CD4-positive, alpha-beta T cell treated with Interleukin-17A for 1 hour (primary cell): ENCODE measurements around the gene KIAA0319L.
A peak's percentile ranks its signal among the peaks of the same experiment; 100 is the strongest.

Experiments
- DNase-seq: peaks from one replicate; pipeline ENCODE4 v3.0.0-alpha.2; 2020

KIAA0319L gene

GRCh38 chr1:35561972-35562680 lies 4.9 kb upstream of the KIAA0319L start:
- DNase-seq, result no peak

GRCh38 chr1:35561297-35561971 lies 4.2 kb upstream of the KIAA0319L start:
- no peak for DNase-seq

- DNase-seq, result no peak
Measured at GRCh38 chr1:35560256-35561225, 3.3 kb upstream of the KIAA0319L start.

GRCh38 chr1:35559317-35559944 lies 2.2 kb upstream of the KIAA0319L start:
- peak; percentile 44 for DNase-seq

GRCh38 chr1:35558374-35559316 lies 1.4 kb upstream of the KIAA0319L start:
- DNase-seq, result peak; percentile 36

GRCh38 chr1:35557611-35558373 lies 589 bp upstream of the KIAA0319L start, which contains the start of gene NCDN:
Gene NCDN, plus strand, starts transcription at chr1:35557799. Its CDS starts 392 bp downstream, at chr1:35558191.
- peak; percentile 96 for DNase-seq

- no peak for DNase-seq
Measured at GRCh38 chr1:35556484-35557117, 602 bp downstream of the KIAA0319L start.

- DNase-seq, result no peak
Measured at GRCh38 chr1:35555601-35556477, 1.4 kb downstream of the KIAA0319L start.

- no peak for DNase-seq
Measured at GRCh38 chr1:35555212-35555584, 2.0 kb downstream of the KIAA0319L start.

GRCh38 chr1:35554266-35555211 lies 2.7 kb downstream of the KIAA0319L start:
- DNase-seq, result no peak

- DNase-seq, result no peak
Measured at GRCh38 chr1:35553851-35554250, 3.4 kb downstream of the KIAA0319L start.

GRCh38 chr1:35546614-35547013 lies 10.6 kb downstream of the KIAA0319L start:
- no peak for DNase-seq

GRCh38 chr1:35544976-35545375 lies 12.2 kb downstream of the KIAA0319L start:
- peak; percentile 76 for DNase-seq

- DNase-seq, result no peak
Measured at GRCh38 chr1:35539824-35540261, 17.4 kb downstream of the KIAA0319L start.

GRCh38 chr1:35539073-35539823 lies 18.0 kb downstream of the KIAA0319L start:
- DNase-seq, result peak; percentile 61

- no peak for DNase-seq
Measured at GRCh38 chr1:35537806-35538205, 19.4 kb downstream of the KIAA0319L start.

- DNase-seq, result no peak
Measured at GRCh38 chr1:35536556-35537162, 20.5 kb downstream of the KIAA0319L start.
